SH-SY5Y (cell line): Measurements from ENCODE around the gene PRKG1.

ENCODE experiments used
- GATA2 ChIP-seq: IDR thresholded peaks from 2 replicates; pipeline ENCODE4 v1.6.1; 2011; ENCODE audit warnings: mild to moderate bottlenecking, low read depth, low read length
- GATA3 ChIP-seq: IDR thresholded peaks from 2 replicates; pipeline ENCODE4 v1.6.1; 2011; ENCODE audit warnings: low read depth, mild to moderate bottlenecking, low read length, moderate library complexity

DNA sequence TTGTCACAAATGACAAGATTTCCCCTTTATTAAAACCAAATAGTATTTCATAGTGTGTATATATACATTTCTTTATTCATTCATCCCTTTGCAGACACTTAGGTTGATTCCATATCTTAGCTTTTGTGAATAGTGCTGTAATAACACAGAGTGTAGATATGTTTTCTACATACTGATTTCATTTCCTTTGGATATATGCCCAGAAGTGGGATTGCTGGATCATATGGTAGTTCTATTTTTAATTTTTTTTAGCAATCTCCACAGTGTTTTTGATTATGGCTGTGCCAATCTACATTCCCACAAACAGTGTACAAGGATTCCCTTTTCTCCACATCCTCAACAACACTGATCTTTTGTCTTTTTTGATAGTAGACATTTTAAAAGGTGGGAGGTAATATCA is 578.7 kb downstream of the PRKG1 start:
- no peak for TF ChIP-seq GATA2
- no peak for TF ChIP-seq GATA3
